GM18498 (cell line): ENCODE measurements around the gene ISL1.

Experiments used
- ATAC-seq: cut with Tn5 transposase; IDR thresholded peaks from one replicate; pipeline ENCODE4 v1.9.1; 2021; ENCODE audit warnings: mild to moderate bottlenecking, moderate library complexity; ENCODE audit not compliant: unreplicated experiment

The ISL1 gene

GRCh38 chr5:51386916-51387883 is 4.0 kb downstream of the ISL1 start:
- no peak for ATAC-seq

- no peak for ATAC-seq
Observed at GRCh38 chr5:51387884-51388275, 4.6 kb downstream of the ISL1 start.

DNA sequence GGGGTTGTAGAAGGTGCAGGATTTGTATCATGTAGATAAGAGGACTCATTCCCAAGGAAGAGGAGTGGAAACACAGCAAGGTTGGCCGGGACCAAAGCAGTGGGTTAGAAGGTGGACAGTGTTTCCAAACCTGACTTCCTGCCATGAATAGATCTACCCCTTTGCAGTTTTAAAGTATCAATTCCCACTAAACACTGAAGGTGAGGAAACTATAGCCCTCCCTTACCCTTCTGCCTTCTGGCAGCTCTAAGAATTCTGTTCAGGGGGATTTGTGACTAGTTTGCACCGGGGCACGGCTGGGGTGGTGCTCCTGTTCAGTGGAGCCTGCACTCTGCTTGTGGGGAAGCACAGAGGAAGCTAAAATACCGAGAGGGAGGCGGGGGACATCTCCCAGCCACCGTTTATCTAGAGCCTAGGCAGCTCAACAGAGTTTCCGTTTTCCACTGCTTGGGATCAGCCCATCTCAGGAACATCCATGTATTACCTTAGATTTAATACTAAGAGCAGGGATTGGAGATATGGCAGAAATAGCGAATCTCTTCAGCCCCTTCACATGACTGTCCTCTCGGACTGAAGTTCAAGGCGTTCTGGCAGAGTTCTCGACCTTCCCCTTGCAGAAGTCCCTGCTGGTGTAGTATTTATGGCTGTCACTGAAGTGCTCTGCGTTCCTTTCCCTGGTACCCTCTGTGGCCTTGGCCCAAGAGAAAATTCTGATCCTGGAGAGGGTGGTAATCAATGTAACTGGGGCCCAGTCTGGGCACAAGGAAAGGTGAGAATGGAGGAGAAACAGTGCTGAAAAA is 5.4 kb downstream of the ISL1 start:
- no peak for ATAC-seq

- ATAC-seq, result no peak
Observed at GRCh38 chr5:51389288-51389576, 6.0 kb downstream of the ISL1 start.

DNA sequence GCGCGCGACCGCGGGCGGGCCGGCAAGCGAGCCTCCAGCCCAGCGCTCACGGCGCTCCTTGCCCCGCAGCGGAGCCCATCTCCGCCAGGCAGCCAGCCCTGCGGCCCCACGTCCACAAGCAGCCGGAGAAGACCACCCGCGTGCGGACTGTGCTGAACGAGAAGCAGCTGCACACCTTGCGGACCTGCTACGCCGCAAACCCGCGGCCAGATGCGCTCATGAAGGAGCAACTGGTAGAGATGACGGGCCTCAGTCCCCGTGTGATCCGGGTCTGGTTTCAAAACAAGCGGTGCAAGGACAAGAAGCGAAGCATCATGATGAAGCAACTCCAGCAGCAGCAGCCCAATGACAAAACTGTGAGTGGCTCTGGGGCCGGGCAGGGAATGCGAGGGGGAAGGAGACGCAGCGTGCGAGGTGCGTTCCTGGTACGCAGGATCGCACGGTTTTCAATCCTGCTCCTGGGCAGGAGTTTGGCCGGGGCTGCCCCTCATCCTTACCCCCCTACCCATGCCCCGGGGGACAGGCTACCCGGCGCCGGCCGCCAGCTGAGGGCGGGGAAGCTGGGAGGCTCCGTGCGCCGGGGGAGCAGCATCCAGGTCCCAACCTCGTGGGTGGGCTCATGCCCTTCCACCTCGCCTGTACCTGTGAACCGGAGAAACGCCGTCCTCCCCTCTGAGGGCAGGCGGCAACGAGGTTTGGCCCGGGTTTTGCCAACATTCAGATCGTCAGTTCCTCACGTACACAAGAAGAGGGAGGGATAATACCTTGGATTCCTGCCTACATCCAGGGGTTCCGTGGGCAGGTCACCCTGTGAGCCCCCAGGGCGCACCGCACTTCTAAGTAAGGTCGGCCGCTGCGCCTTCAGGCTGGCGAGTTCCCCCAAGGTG is 6.6 kb downstream of the ISL1 start:
- ATAC-seq, result no peak

- no peak for ATAC-seq
Observed at GRCh38 chr5:51391175-51391574, 7.9 kb downstream of the ISL1 start.

- ATAC-seq, result no peak
Observed at GRCh38 chr5:51392689-51393199, 9.5 kb downstream of the ISL1 start.

DNA sequence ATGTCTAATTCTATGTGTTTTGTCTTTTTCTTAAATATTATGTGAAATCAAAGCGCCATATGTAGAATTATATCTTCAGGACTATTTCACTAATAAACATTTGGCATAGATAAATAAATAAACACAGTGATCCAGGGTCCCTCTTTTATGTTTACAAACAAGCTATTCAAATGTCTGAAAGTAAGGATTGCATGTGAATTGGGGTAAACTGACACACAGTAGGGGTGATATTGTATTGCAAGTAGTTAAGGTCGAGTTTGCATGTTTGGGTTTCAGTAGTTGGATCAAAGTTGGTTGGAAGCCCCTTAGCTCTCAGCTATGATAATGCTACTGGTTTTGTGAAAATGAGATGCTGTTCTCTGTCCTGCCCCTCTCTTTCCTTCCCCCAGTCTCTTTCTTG is 11.4 kb downstream of the ISL1 start:
- no peak for ATAC-seq

- no peak for ATAC-seq
Observed at GRCh38 chr5:51395245-51395644, 12.0 kb downstream of the ISL1 start.

DNA sequence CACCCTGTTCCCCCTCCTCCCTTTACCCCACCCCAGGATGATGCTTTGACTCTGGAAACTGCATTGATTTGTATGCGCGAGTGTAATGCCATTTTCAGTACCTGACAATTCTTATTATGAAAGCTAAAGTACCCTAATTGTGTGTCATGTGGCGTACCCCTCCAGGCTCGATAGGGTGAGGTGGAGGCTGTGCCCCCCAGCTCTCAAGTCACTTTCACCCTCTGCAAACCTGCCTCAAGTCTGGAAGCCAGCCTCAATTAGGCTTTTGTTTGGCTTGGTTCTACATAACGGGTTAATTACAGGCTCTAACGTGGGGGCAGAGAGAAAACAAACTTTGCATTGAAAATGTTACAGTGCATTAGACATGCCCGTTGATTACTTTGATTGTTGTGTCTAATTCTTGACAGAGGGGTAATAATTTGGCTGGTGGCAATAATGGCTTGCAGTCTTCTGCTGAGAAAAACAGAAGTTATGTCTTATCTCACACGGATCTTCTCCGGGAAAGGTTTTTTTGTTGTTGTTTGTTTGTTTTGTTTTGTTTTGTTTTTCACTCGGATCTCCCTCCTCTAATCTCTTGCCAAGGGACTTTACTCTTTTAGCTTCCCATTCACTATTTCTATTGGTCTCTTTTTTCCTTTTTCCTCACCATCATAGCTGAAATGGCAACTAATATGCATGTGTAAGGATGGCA is 12.6 kb downstream of the ISL1 start:
- ATAC-seq, result no peak

- no peak for ATAC-seq
Observed at GRCh38 chr5:51396797-51397196, 13.5 kb downstream of the ISL1 start.

- ATAC-seq, result no peak
Observed at GRCh38 chr5:51397996-51398395, 14.7 kb downstream of the ISL1 start.

GRCh38 chr5:51398875-51399642 is 15.8 kb downstream of the ISL1 start:
- no peak for ATAC-seq

DNA sequence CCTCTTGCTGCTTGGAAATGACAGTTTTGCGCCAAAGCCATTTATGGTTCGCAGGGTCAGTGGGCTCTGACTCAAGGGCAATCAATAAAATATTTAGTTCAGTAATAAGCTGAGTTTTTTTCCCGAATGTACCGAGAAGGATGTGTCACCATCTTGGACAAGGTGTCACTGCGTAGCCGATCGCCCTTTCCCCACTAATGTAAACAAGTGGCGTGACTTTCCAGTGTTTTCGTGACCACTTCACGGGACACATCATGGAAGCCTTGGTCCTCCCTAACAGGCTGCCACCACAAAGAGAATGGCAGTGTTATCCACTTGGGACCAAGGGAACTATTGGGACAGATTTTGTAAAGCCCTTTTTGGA is 16.4 kb downstream of the ISL1 start:
- no peak for ATAC-seq

GRCh38 chr5:51404255-51404654 is 21.0 kb downstream of the ISL1 start:
- ATAC-seq, result no peak

DNA sequence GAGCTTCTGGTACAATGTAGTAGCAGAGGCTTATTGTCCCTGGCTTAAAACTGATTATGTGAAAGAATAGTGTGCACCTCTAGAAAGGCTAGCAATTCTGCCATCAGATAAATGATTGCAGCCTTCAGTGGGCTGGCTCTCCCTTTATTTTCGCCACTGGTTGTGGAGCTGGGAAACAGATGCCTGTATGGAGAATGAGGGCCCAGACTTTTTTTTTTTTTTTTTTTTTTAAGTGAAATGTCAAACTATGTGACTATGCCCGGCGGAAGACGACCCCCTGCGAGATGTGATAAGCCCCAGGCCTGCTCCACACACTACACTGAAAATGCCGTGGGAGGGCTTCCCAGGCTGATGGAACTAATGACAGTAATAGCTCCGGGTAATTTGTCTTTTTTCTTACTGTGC is 28.7 kb downstream of the ISL1 start:
- ATAC-seq, result no peak

GRCh38 chr5:51414516-51414915 is 31.3 kb downstream of the ISL1 start:
- ATAC-seq, result no peak

- no peak for ATAC-seq
Observed at GRCh38 chr5:51416149-51416548, 32.9 kb downstream of the ISL1 start.

- ATAC-seq, result no peak
Observed at GRCh38 chr5:51433052-51433710, 49.9 kb downstream of the ISL1 start.
